Neural progenitor cell (in vitro differentiated cells): ENCODE data around the gene LGALS12. TPM values are rescaled to one million over a fixed set of nuclear protein-coding genes. Genes with fewer than 3 reads are reported as not detected.

ENCODE experiments used
- DNase-seq: peaks from one replicate; pipeline ENCODE4 v3.0.0-alpha.2; 2016; ENCODE audit warnings: low spot score
- H2AFZ ChIP-seq: fragments of 200-600 bp; sonication (generic); replicated peaks from 2 replicates; pipeline ENCODE4 v1.6.1; 2016; ENCODE audit warnings: antibody characterized with exemption
- H3F3A ChIP-seq: fragments of 200-600 bp; sonication (generic); 2 replicates; pipeline ENCODE4 v1.6.1; 2016; ENCODE audit warnings: antibody characterized with exemption, low read depth
- H3K27ac ChIP-seq: fragments of 200-600 bp; sonication (generic); 2 replicates; pipeline ENCODE4 v1.5.1; 2016; ENCODE audit warnings: mild to moderate bottlenecking
- H3K27me3 ChIP-seq: fragments of 200-600 bp; sonication (generic); 2 replicates; pipeline ENCODE4 v1.6.1; 2016; ENCODE audit warnings: mild to moderate bottlenecking, moderate library complexity
- H3K36me3 ChIP-seq: fragments of 200-600 bp; sonication (generic); 2 replicates; pipeline ENCODE4 v1.5.1; 2016
- H3K4me1 ChIP-seq: fragments of 200-600 bp; sonication (generic); 2 replicates; pipeline ENCODE4 v1.6.1; 2016; ENCODE audit warnings: mixed run types
- H3K4me2 ChIP-seq: fragments of 200-600 bp; sonication (generic); 2 replicates; pipeline ENCODE4 v1.6.1; 2016
- H3K4me3 ChIP-seq: fragments of 200-600 bp; sonication (generic); 2 replicates; pipeline ENCODE4 v1.5.1; 2016
- H3K79me2 ChIP-seq: fragments of 200-600 bp; sonication (generic); 2 replicates; pipeline ENCODE4 v1.6.1; 2016; ENCODE audit warnings: low read depth
- H3K9ac ChIP-seq: fragments of 200-600 bp; sonication (generic); 2 replicates; pipeline ENCODE4 v1.6.1; 2016
- H3K9me3 ChIP-seq: fragments of 200-600 bp; sonication (generic); 2 replicates; pipeline ENCODE4 v1.5.1; 2016; ENCODE audit warnings: low read depth
- H4K20me1 ChIP-seq: fragments of 200-600 bp; sonication (generic); 2 replicates; pipeline ENCODE4 v1.6.1; 2016; ENCODE audit warnings: low read depth
- H3K27ac Mint-ChIP-seq: 3 replicates; pipeline ENCODE4 v1.8.0; 2021; ENCODE audit warnings: mixed read lengths
- H3K27me3 Mint-ChIP-seq: 2 replicates; pipeline ENCODE4 v1.8.0; 2022; ENCODE audit warnings: low read depth, mild to moderate bottlenecking, inconsistent platforms, moderate library complexity, mixed read lengths; ENCODE audit not compliant: insufficient read depth
- H3K36me3 Mint-ChIP-seq: 3 replicates; pipeline ENCODE4 v1.8.0; 2021; ENCODE audit warnings: mixed read lengths
- H3K4me1 Mint-ChIP-seq: 3 replicates; pipeline ENCODE4 v1.8.0; 2021; ENCODE audit warnings: mixed read lengths
- H3K4me3 Mint-ChIP-seq: 3 replicates; pipeline ENCODE4 v1.8.0; 2021; ENCODE audit warnings: mild to moderate bottlenecking, moderate library complexity, mixed read lengths
- H3K9me3 Mint-ChIP-seq: 3 replicates; pipeline ENCODE4 v1.8.0; 2020; ENCODE audit warnings: mixed read lengths
- EZH2 ChIP-seq: fragments of 200-600 bp; sonication (generic); IDR thresholded peaks from 2 replicates; pipeline ENCODE4 v1.6.1; 2017; ENCODE audit warnings: antibody characterized with exemption, mild to moderate bottlenecking, moderate library complexity
- EZH2phosphoT487 ChIP-seq: fragments of 200-600 bp; sonication (generic); IDR thresholded peaks from 2 replicates; pipeline ENCODE4 v1.6.1; 2017; ENCODE audit warnings: antibody characterized with exemption
- total RNA-seq: library from RNA; depleted of rRNA; stranded (reverse); fragments of >200 nt; gene quantifications from 2 replicates; pipeline ENCODE4 v1.2.3, GENCODE V29; 2015; ENCODE audit warnings: low replicate concordance
- TF ChIP-seq, protein P1 (sequence below): fragments of 200-600 bp; sonication (generic); IDR thresholded peaks from 2 replicates; pipeline ENCODE4 v1.5.1; 2017; ENCODE audit warnings: antibody characterized with exemption, mild to moderate bottlenecking

LGALS12 gene
- total RNA-seq, 1 donor from 2014 or later = not detected

DNA sequence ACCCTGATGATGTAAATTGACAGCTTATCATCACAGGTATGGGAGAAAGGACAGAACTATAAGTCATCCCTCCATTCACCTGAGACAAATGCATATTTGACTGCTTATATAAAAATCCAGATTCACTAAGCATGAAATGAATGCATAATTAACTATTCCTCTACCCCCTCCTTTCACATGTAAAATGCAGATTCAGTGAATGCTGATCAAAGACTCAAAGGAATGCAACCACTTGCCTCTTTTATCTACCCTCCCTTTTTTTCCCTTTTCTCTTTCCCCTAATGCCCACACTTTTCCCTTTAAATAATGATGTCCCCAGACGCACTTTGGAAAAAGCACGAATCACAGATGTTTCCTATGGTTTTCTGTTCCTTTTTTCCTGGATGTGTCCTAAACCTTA is 26.2 kb downstream of the LGALS12 start:
- H3K27me3 ChIP-seq = peaks cover 17% of the 10 kb centered on the region
- Mint-ChIP-seq H3K36me3 (no peaks in the 10 kb centered on the region), H3K9me3 (no peaks in the 10 kb centered on the region), H3K27ac (no peak overlapping the region), H3K4me3 (no peak overlapping the region), H3K27me3 (peaks cover 9% of the 10 kb centered on the region), H3K4me1 (peaks cover 25% of the 10 kb centered on the region)
- no peak overlapping the region for H3K4me3 ChIP-seq
- H3K36me3 ChIP-seq = no peaks in the 10 kb centered on the region
- TF ChIP-seq EZH2phosphoT487 (no peak), EZH2 (no peak)
- TF ChIP-seq, protein P1, sequence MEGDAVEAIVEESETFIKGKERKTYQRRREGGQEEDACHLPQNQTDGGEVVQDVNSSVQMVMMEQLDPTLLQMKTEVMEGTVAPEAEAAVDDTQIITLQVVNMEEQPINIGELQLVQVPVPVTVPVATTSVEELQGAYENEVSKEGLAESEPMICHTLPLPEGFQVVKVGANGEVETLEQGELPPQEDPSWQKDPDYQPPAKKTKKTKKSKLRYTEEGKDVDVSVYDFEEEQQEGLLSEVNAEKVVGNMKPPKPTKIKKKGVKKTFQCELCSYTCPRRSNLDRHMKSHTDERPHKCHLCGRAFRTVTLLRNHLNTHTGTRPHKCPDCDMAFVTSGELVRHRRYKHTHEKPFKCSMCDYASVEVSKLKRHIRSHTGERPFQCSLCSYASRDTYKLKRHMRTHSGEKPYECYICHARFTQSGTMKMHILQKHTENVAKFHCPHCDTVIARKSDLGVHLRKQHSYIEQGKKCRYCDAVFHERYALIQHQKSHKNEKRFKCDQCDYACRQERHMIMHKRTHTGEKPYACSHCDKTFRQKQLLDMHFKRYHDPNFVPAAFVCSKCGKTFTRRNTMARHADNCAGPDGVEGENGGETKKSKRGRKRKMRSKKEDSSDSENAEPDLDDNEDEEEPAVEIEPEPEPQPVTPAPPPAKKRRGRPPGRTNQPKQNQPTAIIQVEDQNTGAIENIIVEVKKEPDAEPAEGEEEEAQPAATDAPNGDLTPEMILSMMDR = no peak
- peaks cover 39% of the 10 kb centered on the region for H3F3A ChIP-seq
- H2AFZ ChIP-seq = no peak overlapping the region
- no peaks in the 10 kb centered on the region for H3K79me2 ChIP-seq
- no peak overlapping the region for H3K9ac ChIP-seq
- H3K4me1 ChIP-seq = peaks cover 47% of the 10 kb centered on the region
- no peak for DNase-seq
- no peak overlapping the region for H3K27ac ChIP-seq
- no peaks in the 10 kb centered on the region for H4K20me1 ChIP-seq
- no peaks in the 10 kb centered on the region for H3K9me3 ChIP-seq
- H3K4me2 ChIP-seq = no peak overlapping the region

GRCh38 chr11:63532799-63533475 is 27.1 kb downstream of the LGALS12 start:
- H4K20me1 ChIP-seq = no peaks in the 10 kb centered on the region
- no peaks in the 10 kb centered on the region for H3K9me3 ChIP-seq
- no peak overlapping the region for H3K4me3 Mint-ChIP-seq
- H3K27ac Mint-ChIP-seq = no peak overlapping the region
- no peaks in the 10 kb centered on the region for H3K79me2 ChIP-seq
- no peak overlapping the region for H3K9ac ChIP-seq
- peaks cover 36% of the 10 kb centered on the region for H3F3A ChIP-seq
- peaks cover 11% of the 10 kb centered on the region for H3K27me3 ChIP-seq
- no peak overlapping the region for H2AFZ ChIP-seq
- H3K4me3 ChIP-seq = no peak overlapping the region
- H3K27me3 Mint-ChIP-seq = peaks cover 4% of the 10 kb centered on the region
- no peaks in the 10 kb centered on the region for H3K36me3 Mint-ChIP-seq
- no peak overlapping the region for H3K27ac ChIP-seq
- H3K4me1 Mint-ChIP-seq = peaks cover 30% of the 10 kb centered on the region
- H3K4me2 ChIP-seq = peak overlapping the region; percentile 38
- no peak for TF ChIP-seq EZH2phosphoT487
- no peak for TF ChIP-seq EZH2
- TF ChIP-seq, protein P1 = no peak
- H3K4me1 ChIP-seq = peaks cover 52% of the 10 kb centered on the region
- peak; percentile 28 for DNase-seq
- H3K9me3 Mint-ChIP-seq = no peaks in the 10 kb centered on the region
- H3K36me3 ChIP-seq = no peaks in the 10 kb centered on the region

- no peak for DNase-seq
- no peak overlapping the region for H3K4me2 ChIP-seq
- no peaks in the 10 kb centered on the region for H4K20me1 ChIP-seq
- H2AFZ ChIP-seq = no peak overlapping the region
- Mint-ChIP-seq H3K9me3 (no peaks in the 10 kb centered on the region), H3K36me3 (no peaks in the 10 kb centered on the region), H3K27me3 (peaks cover 2% of the 10 kb centered on the region), H3K27ac (no peak overlapping the region), H3K4me3 (no peak overlapping the region), H3K4me1 (peaks cover 28% of the 10 kb centered on the region)
- peaks cover 32% of the 10 kb centered on the region for H3F3A ChIP-seq
- TF ChIP-seq, protein P1 = no peak
- TF ChIP-seq EZH2 (no peak), EZH2phosphoT487 (no peak)
- no peaks in the 10 kb centered on the region for H3K79me2 ChIP-seq
- H3K27ac ChIP-seq = no peak overlapping the region
- peaks cover 7% of the 10 kb centered on the region for H3K27me3 ChIP-seq
- H3K9ac ChIP-seq = no peak overlapping the region
- H3K36me3 ChIP-seq = no peaks in the 10 kb centered on the region
- H3K9me3 ChIP-seq = no peaks in the 10 kb centered on the region
- peaks cover 45% of the 10 kb centered on the region for H3K4me1 ChIP-seq
- no peak overlapping the region for H3K4me3 ChIP-seq
These were observed 28.2 kb downstream of the LGALS12 start for GRCh38 chr11:63534076-63534475.
